GM12878 (cell line): Measurements from ENCODE around the gene MACROD2. TPM values are rescaled to one million over a fixed set of nuclear protein-coding genes. Genes with fewer than 3 reads are reported as not detected.

ENCODE experiments used
- ATAC-seq: fragments of 200-7000 bp; cut with Tn5 transposase; 3 replicates; pipeline ENCODE4 v1.9.1; 2020; ENCODE audit warnings: mild to moderate bottlenecking, moderate library complexity
- BruUV-seq: library from RNA; stranded (reverse); fragments of 400-500 nt; replicated peaks from 2 replicates; lab custom pipeline; 2021; lab: Mats Ljungman, UMichigan
- CTCF ChIA-PET: fragments of 300-600 bp; sonication (Branson Sonifier 250); formaldehyde crosslinking; extraction: SDS; loops from one replicate; lab custom pipeline; 2021; ENCODE audit warnings: inconsistent platforms; lab: Yijun Ruan, JAX
- POLR2A ChIA-PET: fragments of 350-600 bp; formaldehyde crosslinking; extraction: SDS; loops from one replicate; lab custom pipeline; 2021; ENCODE audit warnings: inconsistent platforms; lab: Charles Lee
- RAD21 ChIA-PET: fragments of 300-600 bp; sonication (Branson Sonifier 250); formaldehyde crosslinking; loops from one replicate; lab custom pipeline; 2023; ENCODE audit warnings: antibody characterized with exemption; ENCODE audit not compliant: unreplicated experiment; lab: Charles Lee
- SMC1A ChIA-PET: fragments of 300-600 bp; sonication (Branson Sonifier 250); formaldehyde crosslinking; loops from one replicate; lab custom pipeline; 2023; ENCODE audit not compliant: unreplicated experiment, uncharacterized antibody; lab: Charles Lee
- DNase-seq: peaks from one replicate; pipeline ENCODE4 v3.0.0-alpha.2; 2011; ENCODE audit warnings: low read depth, low spot score
- FAIRE-seq: peaks from 3 replicates; lab custom pipeline; 2011; peaks lifted over from hg19 to GRCh38; lab: Jason Lieb, UNC
- H2AFZ ChIP-seq: 2 replicates; pipeline ENCODE4 v1.6.0; 2011; ENCODE audit warnings: low read depth, low read length, control low read depth; ENCODE audit not compliant: control insufficient read depth
- H3K27ac ChIP-seq: 2 replicates; pipeline ENCODE4 v1.5.1; 2011; ENCODE audit warnings: control low read depth; ENCODE audit not compliant: control insufficient read depth, insufficient read depth
- H3K27me3 ChIP-seq, 2 experiments: replicated peaks in 1 of 2; 2 replicates each; pipeline versions ENCODE4 v1.6.0 to v1.6.1; 2011; ENCODE audit warnings: low read length in 1 of 2; ENCODE audit not compliant: control insufficient read depth in 2 of 2, insufficient read depth in 2 of 2
- H3K36me3 ChIP-seq, 2 experiments: 2 replicates each; pipeline ENCODE4 v1.5.1; 2011; ENCODE audit warnings: low read length in 1 of 2; ENCODE audit not compliant: control insufficient read depth in 2 of 2, insufficient read depth in 2 of 2
- H3K4me1 ChIP-seq: 2 replicates; pipeline ENCODE4 v1.6.1; 2011; ENCODE audit warnings: mild to moderate bottlenecking, low read length, moderate library complexity, mixed read lengths; ENCODE audit not compliant: control insufficient read depth, insufficient read depth
- H3K4me2 ChIP-seq: 2 replicates; pipeline ENCODE4 v1.6.0; 2011; ENCODE audit warnings: control low read depth; ENCODE audit not compliant: control insufficient read depth, insufficient read depth
- H3K4me3 ChIP-seq: fragments of 200-600 bp; sonication (generic); 2 replicates; pipeline ENCODE4 v1.5.1; 2016
- H3K79me2 ChIP-seq: 2 replicates; pipeline ENCODE4 v1.6.0; 2011; ENCODE audit warnings: low read length; ENCODE audit not compliant: control insufficient read depth, insufficient read depth
- H3K9ac ChIP-seq: 2 replicates; pipeline ENCODE4 v1.8.0; 2011; ENCODE audit warnings: low read length, control low read depth, mixed read lengths; ENCODE audit not compliant: control insufficient read depth, insufficient read depth
- H3K9me3 ChIP-seq: replicated peaks from 3 replicates; pipeline ENCODE4 v1.5.1; 2011; ENCODE audit warnings: mild to moderate bottlenecking, low read length; ENCODE audit not compliant: control insufficient read depth, insufficient read depth
- H4K20me1 ChIP-seq: 2 replicates; pipeline ENCODE4 v1.6.0; 2011; ENCODE audit not compliant: control insufficient read depth, insufficient read depth
- BRCA1 ChIP-seq: IDR thresholded peaks from 2 replicates; pipeline ENCODE4 v1.6.1; 2011; ENCODE audit warnings: low read depth, low read length, improper control_type of control experiment
- CEBPB ChIP-seq, 2 experiments: fragments of 150-350 bp in 1 of 2; IDR thresholded peaks; 2 replicates each; pipeline ENCODE4 v1.6.1; 2012 to 2014; ENCODE audit warnings: low read depth in 2 of 2, low read length in 2 of 2, borderline replicate concordance in 1 of 2, inconsistent platforms in 1 of 2
- ETV6 ChIP-seq, 2 experiments: fragments of 450-650 bp in 1 of 2; IDR thresholded peaks in 1 of 2; conservative IDR thresholded peaks in 1 of 2; 2 replicates each; pipeline ENCODE4 v1.6.1; 2014; ENCODE audit warnings: antibody characterized with exemption in 1 of 2, borderline replicate concordance in 1 of 2, low read depth in 1 of 2, mild to moderate bottlenecking in 1 of 2, moderate library complexity in 1 of 2
- EZH2 ChIP-seq: IDR thresholded peaks from 2 replicates; pipeline ENCODE4 v1.6.1; 2012; ENCODE audit warnings: low read depth, mild to moderate bottlenecking, control low read depth, inconsistent platforms, low read length, borderline replicate concordance; ENCODE audit not compliant: control insufficient read depth
- FOS ChIP-seq: IDR thresholded peaks from 3 replicates; pipeline ENCODE4 v1.6.1; 2011; ENCODE audit warnings: borderline replicate concordance; ENCODE audit not compliant: insufficient read length; ENCODE audit errors: extremely low read depth
- HDAC2 ChIP-seq: fragments of 200-600 bp; sonication (generic); IDR thresholded peaks from 2 replicates; pipeline ENCODE4 v1.6.1; 2017
- IKZF1 ChIP-seq: fragments of 450-650 bp; conservative IDR thresholded peaks from 2 replicates; pipeline ENCODE4 v1.6.1; 2017; ENCODE audit warnings: antibody characterized with exemption, mild to moderate bottlenecking
- RUNX3 ChIP-seq: IDR thresholded peaks from 2 replicates; pipeline ENCODE4 v1.6.1; 2012; ENCODE audit warnings: low read length, inconsistent platforms
- SMAD5 ChIP-seq: IDR thresholded peaks from 2 replicates; pipeline ENCODE4 v1.6.1; 2016; ENCODE audit warnings: antibody characterized with exemption, low read depth
- SRF ChIP-seq, 2 experiments: IDR thresholded peaks; 2 replicates each; pipeline ENCODE4 v1.6.1; 2011; ENCODE audit warnings: low read depth in 2 of 2, low read length in 2 of 2, mild to moderate bottlenecking in 1 of 2, moderate library complexity in 1 of 2
- STAT3 ChIP-seq: IDR thresholded peaks from 2 replicates; pipeline ENCODE4 v1.6.1; 2011; ENCODE audit warnings: low read depth, low read length, improper control_type of control experiment
- WGBS: methylation state at CpG from one replicate; pipeline ENCODE4 v1.1.6; 2016; ENCODE audit warnings: low lambda C conversion rate; ENCODE audit not compliant: insufficient replicate concordance, insufficient coverage; ENCODE audit errors: missing lambda C conversion rate; 5-methylcytosine and 5-hydroxymethylcytosine counted together
- in situ Hi-C: fragments of 300-500 bp; cut with MboI; formaldehyde crosslinking; loops from 9 replicates; pipeline ENCODE4 v1.14.3; 2018; ENCODE audit warnings: mixed read lengths
- intact Hi-C: fragments of 100-400 bp; cut with micrococcal nuclease; formaldehyde crosslinking; loops from one replicate; pipeline ENCODE4 v1.14.2; 2022; ENCODE audit not compliant: unreplicated experiment
- polyA plus RNA-seq, 11 experiments: library from polyadenylated mRNA; depleted of rRNA in 4 of 11; unstranded in 6 of 11; stranded (reverse) in 5 of 11; fragments of >200 nt; fragmentation: Nextera tagmentation in 4 of 11; fragmentation: Illumina TruSeq in 1 of 11; extraction: Ambion mirVana in 4 of 11; extraction: Trizol in 1 of 11; gene quantifications; 1 replicate in 1 of 11; 2 replicates in 10 of 11; pipeline versions ENCODE4 v1.2.1 to v1.2.3, GENCODE V29; 2011 to 2016; ENCODE audit warnings: inconsistent platforms in 2 of 11, missing spikeins in 2 of 11, low read depth in 1 of 11
- total RNA-seq, 4 experiments: library from RNA; depleted of rRNA in 3 of 4; stranded (reverse); fragments of >200 nt in 3 of 4; fragmentation: Illumina TruSeq in 1 of 4; extraction: Trizol in 1 of 4; gene quantifications; 2 replicates each; pipeline versions ENCODE4 v1.2.1 to v1.2.3, GENCODE V29; 2013 to 2021

Gene MACROD2
- total and polyA plus RNA-seq, 10 of the 15 experiments (the other 5 are each of a cell fraction or from before 2014, with no cell fraction given), result 1.1 to 21.5 (median 2.2) TPM

DNA sequence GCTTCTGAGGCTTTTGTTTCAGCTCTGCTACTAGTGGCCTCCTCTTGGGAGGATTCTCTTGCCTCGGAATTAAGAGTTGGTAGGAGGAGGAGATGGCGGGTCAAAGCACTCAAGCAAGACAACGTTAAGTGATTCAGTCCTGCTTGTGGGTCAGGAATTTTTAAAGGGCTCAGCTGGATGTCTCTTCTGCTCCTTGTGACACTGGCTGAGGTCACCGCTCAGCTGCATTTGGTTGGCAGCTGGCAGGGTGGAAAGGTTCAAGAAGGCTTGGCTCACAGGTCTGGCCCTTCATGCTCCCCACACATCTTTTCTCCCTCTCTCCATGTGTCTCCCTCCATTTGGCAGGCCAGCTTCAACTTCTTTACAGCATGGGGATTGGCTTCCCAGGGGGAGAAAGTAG, 1936.6 kb downstream of the MACROD2 start:
- in situ Hi-C loops (no loop called here), intact Hi-C loops (no loop called here)
- DNase-seq (no peak), ATAC-seq (no peak), FAIRE-seq (no peak)
- ChIA-PET CTCF (interaction anchor here (0.8 kb wide), 1 partner anchor 233 kb away, joined by 3 read pairs; no protein-coding TSS in a partner anchor), SMC1A (interaction anchor here (0.8 to 1.5 kb wide), 3 partner anchors 36 to 57 kb away, joined by 3 to 5 read pairs (median 3); no protein-coding TSS in a partner anchor), RAD21 (interaction anchor here (1.1 kb wide), 1 partner anchor 9 kb away, joined by 3 read pairs; no protein-coding TSS in a partner anchor), POLR2A (interaction anchor here (0.8 to 1.2 kb wide), 2 partner anchors 23 to 30 kb away, joined by 3 read pairs; no protein-coding TSS in a partner anchor)
- no peaks in the 10 kb centered on the region for H4K20me1 ChIP-seq
- no peak overlapping the region for H2AFZ ChIP-seq
- H3K4me2 ChIP-seq, result no peak overlapping the region
- WGBS, result 75% methylated on average over 4 of the region's 4 CpGs
- no peak for TF ChIP-seq BRCA1
- TF ChIP-seq HDAC2, result no peak
- TF ChIP-seq IKZF1, result no peak
- no peak for TF ChIP-seq ETV6 (conservative IDR thresholded peaks at IDR 0.05 in 1 of 2, IDR thresholded peaks at IDR 0.05 in 1 of 2; ENCODE audit: borderline replicate concordance in 1 of 2, low read depth in 1 of 2)
- no peak for TF ChIP-seq EZH2
- no peak for TF ChIP-seq CEBPB (IDR thresholded peaks at IDR 0.05; ENCODE audit: borderline replicate concordance in 1 of 2, low read depth in 2 of 2, low read length in 2 of 2)
- no peak for TF ChIP-seq FOS
- no peak for TF ChIP-seq STAT3
- no peak for TF ChIP-seq SRF (IDR thresholded peaks at IDR 0.05; ENCODE audit: low read depth in 2 of 2, low read length in 2 of 2)
- TF ChIP-seq RUNX3, result no peak
- no peak for TF ChIP-seq SMAD5
- no peak overlapping the region for H3K27ac ChIP-seq
- peaks cover 3% of the 10 kb centered on the region for H3K4me1 ChIP-seq
- no peak overlapping the region for H3K4me3 ChIP-seq
- BruUV-seq, result no TSS peak
- no peaks in the 10 kb centered on the region; the same call in 2 of the 3 replicates for H3K9me3 ChIP-seq
- H3K79me2 ChIP-seq, result no peaks in the 10 kb centered on the region
- no peaks in the 10 kb centered on the region for H3K27me3 ChIP-seq
- H3K9ac ChIP-seq, result no peak overlapping the region
- peaks cover 0 to 2% of the 10 kb centered on the region in 2 experiments; a peak in 1 of 4 replicates for H3K36me3 ChIP-seq
